Measurements from ENCODE around the gene MNS1.

MNS1 gene

DNA sequence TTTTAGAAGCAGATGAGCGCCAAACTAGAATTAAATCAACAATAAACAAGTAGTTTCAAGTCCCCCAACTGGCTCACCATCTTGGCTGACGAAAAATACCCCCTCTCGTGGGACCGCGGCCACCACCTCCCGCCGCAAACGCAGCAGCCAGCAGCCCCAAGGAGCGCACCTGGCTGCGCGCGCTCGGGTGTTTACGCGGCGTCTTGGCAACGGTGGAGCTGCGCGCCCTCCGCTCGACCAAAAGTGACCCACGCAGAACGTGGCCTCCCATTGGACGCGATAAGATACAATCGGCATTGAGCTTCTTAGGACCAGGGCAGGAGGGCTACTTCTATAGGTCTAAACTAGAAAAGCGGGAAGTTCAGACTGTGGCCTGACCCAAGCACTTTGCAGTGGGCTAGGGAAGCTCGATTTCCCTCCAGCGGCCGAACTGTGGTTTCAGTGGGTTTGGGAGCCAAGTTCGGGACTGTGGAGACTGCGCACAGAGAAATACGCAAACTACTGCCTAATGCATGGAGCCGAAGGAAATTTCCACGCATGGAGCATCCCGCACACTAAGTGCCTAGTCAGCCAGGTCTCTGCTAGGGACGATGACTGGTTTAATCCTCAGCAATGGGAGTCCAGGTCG lies at the start of gene MNS1:
TSS of gene MNS1 (minus strand) at position 245 of the 628 bp plus-strand sequence. CDS start at position 80, 165 bp downstream.
- H3K4me3 ChIP-seq (replicated peaks; ENCODE audit: low read depth, low read length) = peak within 1 kb of the TSS; percentile 72
- DNase-seq (ENCODE audit: low read depth) = peak; percentile 97
- TF ChIP-seq, protein P1, sequence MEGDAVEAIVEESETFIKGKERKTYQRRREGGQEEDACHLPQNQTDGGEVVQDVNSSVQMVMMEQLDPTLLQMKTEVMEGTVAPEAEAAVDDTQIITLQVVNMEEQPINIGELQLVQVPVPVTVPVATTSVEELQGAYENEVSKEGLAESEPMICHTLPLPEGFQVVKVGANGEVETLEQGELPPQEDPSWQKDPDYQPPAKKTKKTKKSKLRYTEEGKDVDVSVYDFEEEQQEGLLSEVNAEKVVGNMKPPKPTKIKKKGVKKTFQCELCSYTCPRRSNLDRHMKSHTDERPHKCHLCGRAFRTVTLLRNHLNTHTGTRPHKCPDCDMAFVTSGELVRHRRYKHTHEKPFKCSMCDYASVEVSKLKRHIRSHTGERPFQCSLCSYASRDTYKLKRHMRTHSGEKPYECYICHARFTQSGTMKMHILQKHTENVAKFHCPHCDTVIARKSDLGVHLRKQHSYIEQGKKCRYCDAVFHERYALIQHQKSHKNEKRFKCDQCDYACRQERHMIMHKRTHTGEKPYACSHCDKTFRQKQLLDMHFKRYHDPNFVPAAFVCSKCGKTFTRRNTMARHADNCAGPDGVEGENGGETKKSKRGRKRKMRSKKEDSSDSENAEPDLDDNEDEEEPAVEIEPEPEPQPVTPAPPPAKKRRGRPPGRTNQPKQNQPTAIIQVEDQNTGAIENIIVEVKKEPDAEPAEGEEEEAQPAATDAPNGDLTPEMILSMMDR (IDR thresholded peaks at IDR 0.05; ENCODE audit: low read length, missing control alignments) = no peak

GRCh38 chr15:56496635-56497034 lies 31.7 kb upstream of the MNS1 start:
- DNase-seq (ENCODE audit: low read depth) = peak; percentile 91
- TF ChIP-seq, protein P1 (IDR thresholded peaks at IDR 0.05; ENCODE audit: low read length, missing control alignments) = peak; percentile 75
- H3K4me3 ChIP-seq (replicated peaks; ENCODE audit: low read depth, low read length) = no peak overlapping the region

DNA sequence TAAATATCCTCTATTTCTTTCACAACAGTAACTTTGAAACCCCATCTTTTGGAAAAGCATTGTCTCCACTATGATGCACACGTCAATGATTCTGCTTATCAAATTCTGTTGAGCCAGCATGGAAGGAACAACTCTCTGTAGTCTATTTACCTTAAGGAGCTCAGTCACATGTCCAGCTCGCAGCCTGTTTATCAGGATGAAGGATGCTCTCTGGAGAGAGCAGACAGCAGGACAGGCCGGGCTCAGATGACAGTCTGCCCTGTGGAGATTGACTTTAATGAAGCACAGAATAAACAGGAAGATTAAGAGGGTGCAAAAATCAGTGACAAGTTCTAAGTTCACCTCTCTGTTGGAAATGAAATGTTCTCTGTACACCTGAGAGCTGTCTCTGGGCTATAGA lies 30.6 kb upstream of the MNS1 start:
- TF ChIP-seq, protein P1 (IDR thresholded peaks at IDR 0.05; ENCODE audit: low read length, missing control alignments) = no peak

GRCh38 chr15:56495053-56495452 lies 30.1 kb upstream of the MNS1 start:
- TF ChIP-seq, protein P1 (IDR thresholded peaks at IDR 0.05; ENCODE audit: low read length, missing control alignments) = no peak
- H3K4me3 ChIP-seq (replicated peaks; ENCODE audit: low read depth, low read length) = no peak overlapping the region
- no peak for DNase-seq (ENCODE audit: low read depth)

More for the DNA sequence above, 30.6 kb upstream of the MNS1 start:
- DNase-seq (ENCODE audit: low read depth) = no peak
- H3K4me3 ChIP-seq (replicated peaks; ENCODE audit: low read depth, low read length) = no peak overlapping the region

DNA sequence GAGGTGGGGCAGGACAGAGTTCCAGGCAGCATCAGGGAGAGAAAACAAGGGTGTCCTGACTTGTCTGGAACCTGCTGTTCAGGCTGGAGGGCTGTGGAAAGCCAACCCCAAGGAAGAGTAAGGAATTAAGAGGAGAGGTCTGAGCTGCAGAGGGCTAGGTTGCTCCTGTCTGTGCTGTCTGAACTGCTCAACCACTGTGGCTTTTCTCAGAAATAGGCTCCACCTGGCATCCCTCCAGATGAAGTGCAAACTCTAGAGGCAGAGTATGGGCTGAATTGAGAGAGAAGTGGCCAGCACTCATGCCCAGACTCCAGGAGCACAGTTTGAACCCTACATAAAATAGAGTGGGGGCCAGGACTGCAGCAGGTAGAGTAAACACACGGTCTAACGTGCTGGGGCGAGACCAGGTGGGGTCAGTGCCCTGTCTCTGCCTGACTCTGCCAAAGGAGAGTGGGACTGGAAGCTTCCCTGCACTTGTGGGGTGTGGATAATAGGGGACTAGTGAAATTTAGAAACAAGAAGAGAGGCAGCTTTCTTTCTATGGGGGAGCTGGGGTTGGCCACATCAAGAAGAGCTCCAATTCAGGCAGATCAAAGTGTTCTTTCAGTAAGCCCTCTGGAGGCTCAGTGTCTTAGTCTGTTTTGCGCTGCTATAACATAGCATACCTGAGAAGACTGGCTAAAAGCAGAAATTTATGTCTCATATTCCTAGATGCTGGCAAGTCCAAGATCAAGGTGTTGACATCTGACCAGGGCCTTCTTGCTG lies 28.0 kb upstream of the MNS1 start:
- DNase-seq (ENCODE audit: low read depth) = no peak
- H3K4me3 ChIP-seq (replicated peaks; ENCODE audit: low read depth, low read length) = no peak overlapping the region
- TF ChIP-seq, protein P1 (IDR thresholded peaks at IDR 0.05; ENCODE audit: low read length, missing control alignments) = no peak

GRCh38 chr15:56492236-56492635 lies 27.3 kb upstream of the MNS1 start:
- no peak for DNase-seq (ENCODE audit: low read depth)
- H3K4me3 ChIP-seq (replicated peaks; ENCODE audit: low read depth, low read length) = no peak overlapping the region
- TF ChIP-seq, protein P1 (IDR thresholded peaks at IDR 0.05; ENCODE audit: low read length, missing control alignments) = no peak
